Right cardiac atrium (tissue), 5 donors: Measurements from ENCODE around the gene CALY. TPM values are rescaled to one million over a fixed set of nuclear protein-coding genes. Genes with fewer than 3 reads are reported as not detected.

Experiments
- ATAC-seq, 2 donors: fragments of 200-7000 bp; cut with Tn5 transposase; one replicate each; pipeline versions ENCODE4 v1.8.0 to v1.9.1; 2020; ENCODE audit warnings: moderate library complexity in 2 of 2, mild to moderate bottlenecking in 1 of 2
- DNase-seq, 3 donors: peaks; one replicate each; pipeline ENCODE4 v3.0.0-alpha.2; 2020
- H3K27ac ChIP-seq: one replicate; pipeline ENCODE4 v1.5.1; 2013; ENCODE audit warnings: mild to moderate bottlenecking, low read length, control low read depth, moderate library complexity
- H3K27me3 ChIP-seq: one replicate; pipeline ENCODE4 v1.6.1; 2013; ENCODE audit not compliant: control insufficient read depth, insufficient read depth
- H3K4me1 ChIP-seq: one replicate; pipeline ENCODE4 v1.6.1; 2013; ENCODE audit warnings: low read length; ENCODE audit not compliant: control insufficient read depth, insufficient read depth
- H3K4me3 ChIP-seq: one replicate; pipeline ENCODE4 v1.5.1; 2013; ENCODE audit warnings: low read length, control low read depth
- H3K9me3 ChIP-seq: one replicate; pipeline ENCODE4 v1.6.1; 2013; ENCODE audit warnings: low read length; ENCODE audit not compliant: control insufficient read depth
- WGBS: extraction: QIAGEN DNeasy Blood & Tissue Kit; methylation state at CpG from one replicate; pipeline ENCODE4 v1.1.7; 2013; 5-methylcytosine and 5-hydroxymethylcytosine counted together
- intact Hi-C, 4 donors: fragments of 100-400 bp; cut with DNase I; formaldehyde crosslinking; loops; one replicate each; pipeline versions ENCODE4 v1.11.0 to v1.14.0; 2022 to 2023
- long read RNA-seq, 4 donors: library from polyadenylated mRNA; unstranded; transcript quantifications; one replicate each; pipeline ENCODE4 v2.0.0, GENCODE V29; 2020 to 2021
- polyA plus RNA-seq: library from polyadenylated mRNA; stranded (reverse); fragments of 200-250 nt; gene quantifications from one replicate; pipeline ENCODE4 v1.2.3, GENCODE V29; 2013
- total RNA-seq, 4 donors: library from RNA; stranded (reverse); fragmentation: NEBNext Ultra II Directional; extraction: Animal tissue kit (Norgen Biotek cat#: 25700); gene quantifications; one replicate each; pipeline ENCODE4 v1.2.1, GENCODE V29; 2021
- donor health status: healthy with polysubstance abuse.
- donor health status: DM: no; HTN: yes; CAD: no.
- donor health status: DM: no; HTN: no; CAD: no.
- donor health status: DM: no; HTN: yes; CAD: no; lungs with severe emphysema.
- donor health status: DM: yes; HTN: yes; CAD: no.

The CALY gene
- total RNA-seq, result not detected
- 0.18 TPM for polyA plus RNA-seq
- long read RNA-seq, donor 1, result 0 reads
- long read RNA-seq, donor 2, result 0 reads
- long read RNA-seq, donor 3, result 0 reads
- long read RNA-seq, donor 4, result 0 reads

- intact Hi-C loops, result no loop called here
- DNase-seq (peak; percentile 28 to 73 (median 68)), ATAC-seq (no peak)
- no peak within 1 kb of the TSS for H3K27ac ChIP-seq
- H3K27me3 ChIP-seq, result no peaks in the 10 kb centered on the region
- no peaks in the 10 kb centered on the region for H3K9me3 ChIP-seq
- peak within 1 kb of the TSS; percentile 26 for H3K4me3 ChIP-seq
- WGBS, result 19% methylated on average over 63 of the region's 63 CpGs
- H3K4me1 ChIP-seq, result no peaks in the 10 kb centered on the region
These were observed at the start of gene CALY for GRCh38 chr10:133336577-133337369. TSS of gene CALY (minus strand) at chr10:133336896. CDS start at chr10:133328989, 7,907 bp downstream.

- Histone ChIP-seq H3K4me3 (no peak overlapping the region), H3K9me3 (no peaks in the 10 kb centered on the region), H3K27ac (no peak overlapping the region), H3K4me1 (no peaks in the 10 kb centered on the region), H3K27me3 (no peaks in the 10 kb centered on the region)
- intact Hi-C loops, result no loop called here
- ATAC-seq (no peak), DNase-seq (peak in 2 of 3 donors; percentile 4 to 23)
- 92% methylated on average over 2 of the region's 2 CpGs for WGBS
These were observed 48.5 kb upstream of the CALY start for GRCh38 chr10:133385214-133385613.

GRCh38 chr10:133384071-133384470 lies 47.4 kb upstream of the CALY start:
- intact Hi-C loops, result no loop called here
- Histone ChIP-seq H3K4me3 (no peak overlapping the region), H3K27ac (no peak overlapping the region), H3K4me1 (peaks cover 4% of the 10 kb centered on the region), H3K27me3 (no peaks in the 10 kb centered on the region), H3K9me3 (no peaks in the 10 kb centered on the region)
- DNase-seq (peak in 2 of 3 donors; percentile 11 to 31), ATAC-seq (no peak)
- WGBS, result 90% methylated on average over 13 of the region's 13 CpGs

GRCh38 chr10:133383551-133383950 lies 46.9 kb upstream of the CALY start:
- no peaks in the 10 kb centered on the region for H3K27me3 ChIP-seq
- no peak overlapping the region for H3K4me3 ChIP-seq
- ATAC-seq, result no peak
- WGBS, result 93% methylated on average over 4 of the region's 4 CpGs
- intact Hi-C loops, result no loop called here
- no peaks in the 10 kb centered on the region for H3K9me3 ChIP-seq
- H3K4me1 ChIP-seq, result peaks cover 4% of the 10 kb centered on the region
- peak in 1 of 3 donors; percentile 9 for DNase-seq
- no peak overlapping the region for H3K27ac ChIP-seq

- ATAC-seq, result no peak
These were observed 44.3 kb upstream of the CALY start for GRCh38 chr10:133381036-133381435.

GRCh38 chr10:133379801-133380666 lies 43.3 kb upstream of the CALY start:
- 92% methylated on average over 36 of the region's 36 CpGs for WGBS
- H3K4me3 ChIP-seq, result peak overlapping the region; percentile 92
- peaks cover 4% of the 10 kb centered on the region for H3K4me1 ChIP-seq
- ATAC-seq (peak; percentile 0 to 9), DNase-seq (peak; percentile 42 to 76 (median 75))
- no peaks in the 10 kb centered on the region for H3K9me3 ChIP-seq
- no peak overlapping the region for H3K27ac ChIP-seq
- intact Hi-C loops, result no loop called here
- H3K27me3 ChIP-seq, result no peaks in the 10 kb centered on the region

More at GRCh38 chr10:133381036-133381435, 44.3 kb upstream of the CALY start:
- no peaks in the 10 kb centered on the region for H3K27me3 ChIP-seq
- intact Hi-C loops, result no loop called here
- peak in 2 of 3 donors; percentile 40 to 49 for DNase-seq
- no peak overlapping the region for H3K27ac ChIP-seq
- H3K4me1 ChIP-seq, result peaks cover 4% of the 10 kb centered on the region
- H3K9me3 ChIP-seq, result no peaks in the 10 kb centered on the region
- no peak overlapping the region for H3K4me3 ChIP-seq
- 84% methylated on average over 8 of the region's 8 CpGs for WGBS

GRCh38 chr10:133379152-133379800 lies 42.6 kb upstream of the CALY start, which contains the start of gene PAOX:
TSS of gene PAOX (plus strand) at chr10:133379262. CDS start at chr10:133379317, 55 bp downstream.
- peak within 1 kb of the TSS; percentile 66 for H3K27ac ChIP-seq
- DNase-seq, result peak; percentile 77 to 93 (median 89)
- H3K27me3 ChIP-seq, result no peaks in the 10 kb centered on the region
- peaks cover 4% of the 10 kb centered on the region for H3K4me1 ChIP-seq
- H3K4me3 ChIP-seq, result peak within 1 kb of the TSS; percentile 92
- intact Hi-C loops, result no loop called here
- 4% methylated on average over 68 of the region's 78 CpGs for WGBS
- ATAC-seq, result peak; percentile 63 to 73
- H3K9me3 ChIP-seq, result no peaks in the 10 kb centered on the region

- Histone ChIP-seq H3K27me3 (no peaks in the 10 kb centered on the region), H3K4me3 (peak overlapping the region; percentile 80), H3K27ac (peak overlapping the region; percentile 66), H3K4me1 (peaks cover 4% of the 10 kb centered on the region), H3K9me3 (no peaks in the 10 kb centered on the region)
- WGBS, result under 1% methylated on average over 80 of the region's 90 CpGs
- DNase-seq (peak; percentile 74 to 90 (median 90)), ATAC-seq (peak; percentile 84 to 88)
- intact Hi-C loops, result no loop called here
These were observed 41.8 kb upstream of the CALY start for GRCh38 chr10:133378251-133379096.

- no peaks in the 10 kb centered on the region for H3K27me3 ChIP-seq
- 24% methylated on average over 20 of the region's 20 CpGs for WGBS
- H3K4me3 ChIP-seq, result peak overlapping the region; percentile 80
- H3K9me3 ChIP-seq, result no peaks in the 10 kb centered on the region
- H3K4me1 ChIP-seq, result peaks cover 4% of the 10 kb centered on the region
- ATAC-seq (peak; percentile 0 to 12), DNase-seq (no peak)
- peak overlapping the region; percentile 39 for H3K27ac ChIP-seq
- intact Hi-C loops, result no loop called here
These were observed 41.1 kb upstream of the CALY start for GRCh38 chr10:133377818-133378250.
